HepG2 (cell line): ENCODE measurements around the gene TXNDC12. TPM values are rescaled to one million over a fixed set of nuclear protein-coding genes. Genes with fewer than 3 reads are reported as not detected.

Experiments
- AHR ChIP-seq: IDR thresholded peaks from 2 replicates; pipeline ENCODE4 v1.6.1; 2018; ENCODE audit warnings: missing genetic modification reagents, missing compliant biosample characterization
- ARID4A ChIP-seq: sonication (generic); formaldehyde crosslinking; IDR thresholded peaks from 2 replicates; pipeline ENCODE4 v1.5.0; 2020; ENCODE audit warnings: mild to moderate bottlenecking, missing genetic modification reagents, borderline replicate concordance
- CREBL2 ChIP-seq: sonication (generic); formaldehyde crosslinking; IDR thresholded peaks from 2 replicates; pipeline ENCODE4 v1.8.1; 2023; ENCODE audit warnings: missing genetic modification reagents, mild to moderate bottlenecking, borderline replicate concordance
- CTCF ChIP-seq: sonication (generic); formaldehyde crosslinking; IDR thresholded peaks from 2 replicates; pipeline ENCODE4 v1.5.0; 2020; ENCODE audit warnings: mild to moderate bottlenecking, missing genetic modification reagents, moderate library complexity
- GLI4 ChIP-seq: sonication (generic); formaldehyde crosslinking; IDR thresholded peaks from 2 replicates; pipeline ENCODE4 v1.5.1; 2020; ENCODE audit warnings: missing genetic modification reagents, mild to moderate bottlenecking, moderate library complexity, borderline replicate concordance
- GTF3A ChIP-seq: sonication (generic); formaldehyde crosslinking; conservative IDR thresholded peaks from 2 replicates; pipeline ENCODE4 v1.4.0; 2020; ENCODE audit warnings: mild to moderate bottlenecking, missing genetic modification reagents
- MED8 ChIP-seq: sonication (generic); formaldehyde crosslinking; IDR thresholded peaks from 2 replicates; pipeline ENCODE4 v1.8.1; 2023; ENCODE audit warnings: mild to moderate bottlenecking, missing genetic modification reagents; ENCODE audit not compliant: insufficient replicate concordance
- MEF2D ChIP-seq: sonication (generic); formaldehyde crosslinking; IDR thresholded peaks from 2 replicates; pipeline ENCODE4 v1.5.1; 2020; ENCODE audit warnings: mild to moderate bottlenecking, missing genetic modification reagents
- RBM22 ChIP-seq: fragments of 200-400 bp; formaldehyde crosslinking; optimal IDR thresholded peaks from 2 replicates; pipeline ENCODE3; 2017; ENCODE audit warnings: mild to moderate bottlenecking, low read length, moderate library complexity
- RXRB ChIP-seq: IDR thresholded peaks from 2 replicates; pipeline ENCODE4 v1.6.1; 2016; ENCODE audit warnings: borderline replicate concordance, missing genetic modification reagents, missing compliant biosample characterization
- SIX4 ChIP-seq: sonication (generic); formaldehyde crosslinking; IDR thresholded peaks from 2 replicates; pipeline ENCODE4 v1.4.0; 2020; ENCODE audit warnings: missing genetic modification reagents
- TOPORS ChIP-seq: sonication (generic); formaldehyde crosslinking; IDR thresholded peaks from 2 replicates; pipeline ENCODE4 v1.8.0; 2023; ENCODE audit warnings: mild to moderate bottlenecking, missing genetic modification reagents
- ZBTB34 ChIP-seq: sonication (generic); formaldehyde crosslinking; IDR thresholded peaks from 2 replicates; pipeline ENCODE4 v1.8.0; 2022; ENCODE audit warnings: mild to moderate bottlenecking, missing genetic modification reagents
- ZBTB7B ChIP-seq: sonication (generic); formaldehyde crosslinking; IDR thresholded peaks from 2 replicates; pipeline ENCODE4 v1.4.0; 2020; ENCODE audit warnings: missing genetic modification reagents
- ZNF556 ChIP-seq: sonication (generic); formaldehyde crosslinking; IDR thresholded peaks from 2 replicates; pipeline ENCODE4 v1.4.0; 2020; ENCODE audit warnings: mild to moderate bottlenecking, missing genetic modification reagents, borderline replicate concordance
- ZNF564 ChIP-seq: sonication (generic); formaldehyde crosslinking; IDR thresholded peaks from 2 replicates; pipeline ENCODE4 v1.8.1; 2023; ENCODE audit warnings: mild to moderate bottlenecking, missing genetic modification reagents
- ZNF724P ChIP-seq: sonication (generic); formaldehyde crosslinking; IDR thresholded peaks from 2 replicates; pipeline ENCODE4 v1.8.0; 2022; ENCODE audit warnings: missing genetic modification reagents, borderline replicate concordance
- polyA plus RNA-seq, 8 experiments: library from polyadenylated mRNA; depleted of rRNA in 3 of 8; stranded (reverse) in 7 of 8; unstranded in 1 of 8; fragments of >200 nt; fragmentation: Illumina TruSeq in 4 of 8; extraction: Trizol in 4 of 8; gene quantifications; 2 replicates each; pipeline versions ENCODE4 v1.2.1 to v1.2.3, GENCODE V29; 2011 to 2016; ENCODE audit warnings: low read depth in 4 of 8, missing spikeins in 1 of 8, mixed read lengths in 1 of 8; ENCODE audit not compliant: insufficient read depth in 1 of 8
- total RNA-seq, 5 experiments: library from RNA; depleted of rRNA; stranded (reverse); fragments of >200 nt; fragmentation: Illumina TruSeq; extraction: Trizol; gene quantifications; 2 replicates each; pipeline ENCODE4 v1.2.3, GENCODE V29; 2016; ENCODE audit warnings: low read depth in 1 of 5
- TF ChIP-seq, protein P1 (sequence below): sonication (generic); formaldehyde crosslinking; conservative IDR thresholded peaks from 2 replicates; pipeline ENCODE4 v1.4.0; 2020; ENCODE audit warnings: missing genetic modification reagents
- TF ChIP-seq, protein P2 (sequence below): sonication (generic); formaldehyde crosslinking; IDR thresholded peaks from 2 replicates; pipeline ENCODE4 v1.8.0; 2022; ENCODE audit warnings: mild to moderate bottlenecking, missing genetic modification reagents, moderate library complexity

TXNDC12 gene
- total and polyA plus RNA-seq, 2 of the 13 experiments (the other 11 are each of a cell fraction or from before 2014, with no cell fraction given), result 65.6 to 67.2 TPM

DNA sequence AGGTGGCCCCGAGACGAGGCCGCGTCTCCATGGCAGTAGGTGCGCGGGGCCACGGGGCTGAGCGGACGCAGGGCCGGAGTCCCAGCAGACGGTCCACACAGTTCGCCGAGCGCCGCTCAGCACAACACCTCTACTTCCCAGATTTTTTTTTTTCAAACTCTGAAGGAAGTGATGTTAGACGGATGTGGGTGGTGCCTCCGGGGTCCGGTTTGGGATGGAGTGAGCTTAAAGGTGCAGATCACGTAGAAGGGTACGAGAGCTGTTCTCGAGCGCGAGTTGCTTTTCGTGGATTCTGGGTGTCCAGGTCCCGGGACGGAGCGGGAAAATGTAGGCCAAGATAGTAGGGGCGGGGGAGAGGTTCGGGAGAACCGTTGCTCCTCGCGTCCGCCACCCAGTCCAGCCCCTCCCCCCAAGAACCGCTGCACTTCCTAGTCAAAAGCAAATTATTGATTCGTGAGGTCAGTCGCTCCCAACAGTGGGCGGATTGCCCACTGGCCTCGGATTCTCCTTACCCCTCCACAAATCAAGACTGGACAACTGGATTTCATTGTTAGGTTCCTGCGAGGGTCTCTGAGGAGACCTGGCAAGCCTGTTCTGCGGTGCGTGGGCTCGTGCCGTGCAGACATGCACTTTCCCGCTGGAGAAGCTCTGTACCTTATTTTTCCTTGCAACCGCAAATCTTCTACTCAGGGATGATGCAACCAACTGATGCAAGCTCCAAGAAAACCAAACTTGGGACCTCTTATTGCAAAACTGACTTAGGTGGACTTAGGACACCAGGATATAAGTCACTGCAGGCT is at the start of gene TXNDC12 (continued):
- TF ChIP-seq SIX4 (CRISPR knock-in tag) (peak; percentile 48; the same call in 1 of the 2 replicates), MED8 (CRISPR knock-in tag) (peak; percentile 72), ZNF556 (CRISPR knock-in tag) (peak; percentile 5; the same call in 1 of the 2 replicates), GTF3A (CRISPR knock-in tag) (no peak), TOPORS (CRISPR knock-in tag) (no peak), RXRB (CRISPR knock-in tag) (peak; percentile 24; the same call in 1 of the 2 replicates), MEF2D (CRISPR knock-in tag) (peak; percentile 65), RBM22 (no peak), GLI4 (CRISPR knock-in tag) (0 out of 2 replicates have a peak, but pooled peaks have one; percentile 84), CREBL2 (CRISPR knock-in tag) (peak; percentile 62; the same call in 1 of the 2 replicates), ZBTB7B (CRISPR knock-in tag) (0 out of 2 replicates have a peak, but pooled peaks have one; percentile 62), ZBTB34 (CRISPR knock-in tag) (no peak), ZNF724P (CRISPR knock-in tag) (no peak), ARID4A (CRISPR knock-in tag) (peak; percentile 92), AHR (no peak; the same call in 1 of the 2 replicates), CTCF (CRISPR knock-in tag) (no peak), ZNF564 (CRISPR knock-in tag) (peak; percentile 62; the same call in 1 of the 2 replicates)
- TF ChIP-seq, protein P1, sequence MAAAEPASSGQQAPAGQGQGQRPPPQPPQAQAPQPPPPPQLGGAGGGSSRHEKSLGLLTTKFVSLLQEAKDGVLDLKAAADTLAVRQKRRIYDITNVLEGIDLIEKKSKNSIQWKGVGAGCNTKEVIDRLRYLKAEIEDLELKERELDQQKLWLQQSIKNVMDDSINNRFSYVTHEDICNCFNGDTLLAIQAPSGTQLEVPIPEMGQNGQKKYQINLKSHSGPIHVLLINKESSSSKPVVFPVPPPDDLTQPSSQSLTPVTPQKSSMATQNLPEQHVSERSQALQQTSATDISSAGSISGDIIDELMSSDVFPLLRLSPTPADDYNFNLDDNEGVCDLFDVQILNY, result no peak
- TF ChIP-seq, protein P2, sequence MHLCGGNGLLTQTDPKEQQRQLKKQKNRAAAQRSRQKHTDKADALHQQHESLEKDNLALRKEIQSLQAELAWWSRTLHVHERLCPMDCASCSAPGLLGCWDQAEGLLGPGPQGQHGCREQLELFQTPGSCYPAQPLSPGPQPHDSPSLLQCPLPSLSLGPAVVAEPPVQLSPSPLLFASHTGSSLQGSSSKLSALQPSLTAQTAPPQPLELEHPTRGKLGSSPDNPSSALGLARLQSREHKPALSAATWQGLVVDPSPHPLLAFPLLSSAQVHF, result no peak
